ENCODE data around the gene NAP1L1.
A peak's percentile ranks its signal among the peaks of the same experiment; 100 is the strongest.

NAP1L1 gene

GRCh38 chr12:76040461-76040860 lies 44.0 kb downstream of the NAP1L1 start:
- no peak for DNase-seq (ENCODE audit: low read depth)

GRCh38 chr12:76038176-76038575 lies 46.3 kb downstream of the NAP1L1 start:
- DNase-seq (ENCODE audit: low read depth): no peak

DNA sequence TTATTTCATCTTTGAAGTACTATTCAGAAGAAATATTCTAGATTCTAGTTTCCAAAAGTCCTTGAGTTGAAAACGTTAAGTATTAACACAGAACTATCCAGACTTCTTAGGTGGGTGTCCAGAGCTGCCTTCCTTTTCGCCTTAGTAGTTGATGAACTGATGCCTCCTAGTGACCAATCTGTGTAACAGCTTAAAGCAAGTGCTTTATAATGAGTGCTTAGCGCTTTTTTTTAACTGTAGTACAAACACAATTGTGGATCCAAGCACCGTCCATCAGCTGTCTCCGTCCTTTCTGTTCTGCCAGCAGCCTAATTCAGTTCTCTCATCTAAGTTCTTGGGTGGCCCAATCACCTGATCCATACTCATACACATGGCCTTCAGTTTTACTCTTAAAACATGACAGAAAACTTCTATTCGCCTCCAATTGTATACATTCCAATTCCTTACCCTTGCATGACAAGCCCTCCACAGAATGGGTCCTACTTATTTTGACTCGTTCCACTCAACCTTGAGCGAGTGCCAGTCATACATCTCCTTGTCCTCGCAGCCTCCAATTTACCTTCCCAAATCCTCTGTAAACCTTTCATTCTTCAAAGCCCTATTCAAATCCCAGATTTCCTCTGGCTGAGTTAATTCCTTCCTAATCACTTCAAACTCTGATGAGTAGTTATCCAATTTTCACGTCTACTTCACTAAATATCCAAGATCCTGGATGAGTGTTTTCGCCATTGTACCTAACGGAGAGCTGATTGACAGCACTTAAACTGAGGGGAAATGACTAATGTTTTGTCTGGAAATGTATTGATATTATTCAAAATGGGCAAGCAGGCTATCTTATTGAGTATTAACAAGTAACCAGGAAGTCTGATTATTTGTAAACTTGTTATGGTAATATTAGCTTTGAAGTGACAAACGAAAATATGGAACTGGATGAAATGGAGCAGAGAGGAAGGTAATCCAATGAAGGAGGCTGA lies 47.1 kb downstream of the NAP1L1 start:
- peak; percentile 84 for DNase-seq (ENCODE audit: low read depth)

DNA sequence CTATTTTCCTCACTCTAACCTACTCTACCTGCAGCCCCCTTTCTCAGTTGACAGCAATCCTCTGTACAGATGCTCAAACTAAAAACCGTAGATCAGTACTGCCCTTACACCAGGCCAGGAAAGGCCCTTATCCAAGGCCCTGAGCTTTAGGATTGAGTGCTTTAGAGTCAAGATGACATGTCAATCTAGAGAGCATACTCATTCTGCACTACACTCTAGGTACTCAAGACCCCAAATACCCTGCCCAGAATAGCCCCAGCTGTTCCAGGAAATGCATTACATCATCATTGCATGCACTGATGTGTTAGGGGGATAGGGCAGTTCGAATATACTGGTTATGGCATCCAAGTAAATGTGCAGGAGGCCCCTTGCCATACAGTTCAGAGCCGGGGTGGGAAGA lies 49.4 kb downstream of the NAP1L1 start:
- no peak for DNase-seq (ENCODE audit: low read depth)

DNA sequence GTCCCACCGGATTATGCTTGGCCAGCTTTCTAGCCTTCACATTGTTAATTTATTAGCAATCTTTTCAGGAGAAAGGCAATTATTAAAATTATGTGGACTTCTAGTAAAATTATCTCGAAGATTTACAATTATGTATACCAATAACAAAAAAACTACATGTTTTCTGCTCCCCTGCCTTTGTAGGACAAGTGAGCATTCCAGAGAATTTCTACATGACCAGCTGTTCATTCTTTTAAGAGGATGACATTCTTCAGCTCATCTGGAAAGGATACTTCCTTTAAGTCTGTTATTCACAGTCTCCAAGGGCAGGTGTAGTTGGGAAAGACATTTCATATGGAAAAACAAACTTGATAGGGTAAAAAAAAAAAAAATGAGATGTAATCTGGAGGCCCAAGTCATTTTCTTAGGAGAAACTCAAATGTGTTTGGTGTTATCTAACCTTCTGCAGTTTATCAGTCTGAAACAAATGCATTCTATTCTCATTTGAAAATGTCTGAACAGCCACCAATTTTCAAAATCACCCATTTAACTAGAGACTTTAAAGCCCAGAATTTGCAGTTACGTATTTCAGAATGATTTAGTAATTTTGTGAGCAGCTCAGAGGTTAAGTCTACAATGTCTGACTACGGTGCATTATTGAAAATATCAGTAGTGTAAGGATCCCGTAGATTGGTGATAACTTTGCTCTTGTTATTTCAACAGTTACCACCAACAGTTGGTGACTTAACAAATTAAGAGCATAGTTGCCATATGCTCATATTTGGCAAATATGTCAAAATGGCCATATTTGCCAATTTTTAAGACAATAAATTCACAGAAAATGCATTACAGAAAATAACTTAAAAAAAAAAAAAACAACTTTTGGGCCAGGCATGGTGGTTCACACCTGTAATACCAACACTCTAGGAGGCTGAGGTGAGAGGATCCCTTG lies 51.1 kb downstream of the NAP1L1 start:
- peak; percentile 53 for DNase-seq (ENCODE audit: low read depth)

- peak; percentile 67 for DNase-seq (ENCODE audit: low read depth)
These were observed 52.2 kb downstream of the NAP1L1 start for GRCh38 chr12:76032043-76032981.

DNA sequence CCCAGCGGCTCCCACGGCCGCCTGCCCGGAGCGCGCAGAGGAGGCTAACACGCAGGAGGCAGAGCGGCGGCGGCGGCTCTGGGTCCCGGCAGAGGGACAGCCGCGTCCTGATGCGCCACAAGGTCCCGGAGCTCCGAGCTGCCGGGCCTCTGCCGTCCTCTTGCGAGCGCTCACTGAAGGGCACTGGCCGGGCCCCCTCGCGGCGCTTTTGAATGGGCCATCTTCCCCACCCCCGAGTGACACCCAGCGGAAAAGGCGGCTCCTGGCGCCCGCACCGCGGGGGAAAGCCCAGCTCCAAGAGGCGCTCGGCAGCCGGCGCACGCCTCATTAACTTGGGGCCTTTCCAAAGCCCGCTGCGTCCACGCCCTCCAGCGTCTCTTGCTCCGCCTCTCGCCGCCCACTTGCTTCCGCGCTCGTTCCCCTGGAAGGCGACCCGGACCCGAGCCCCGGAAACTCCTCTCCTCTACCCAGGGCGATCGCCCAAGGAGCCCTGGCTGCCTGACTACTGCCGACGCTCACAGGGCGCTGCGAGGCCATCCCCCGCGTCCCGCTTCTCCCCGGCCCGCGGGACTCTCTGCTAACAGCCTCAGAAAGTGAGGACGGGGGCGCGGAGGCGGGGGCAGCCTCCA lies 53.0 kb downstream of the NAP1L1 start, which contains the start of gene PHLDA1:
PHLDA1 (minus strand) TSS at position 363 of the 629 bp plus-strand sequence.
- peak; percentile 98 for DNase-seq (ENCODE audit: low read depth)

- DNase-seq (ENCODE audit: low read depth): no peak
These were observed 53.4 kb downstream of the NAP1L1 start for GRCh38 chr12:76031081-76031413.

DNA sequence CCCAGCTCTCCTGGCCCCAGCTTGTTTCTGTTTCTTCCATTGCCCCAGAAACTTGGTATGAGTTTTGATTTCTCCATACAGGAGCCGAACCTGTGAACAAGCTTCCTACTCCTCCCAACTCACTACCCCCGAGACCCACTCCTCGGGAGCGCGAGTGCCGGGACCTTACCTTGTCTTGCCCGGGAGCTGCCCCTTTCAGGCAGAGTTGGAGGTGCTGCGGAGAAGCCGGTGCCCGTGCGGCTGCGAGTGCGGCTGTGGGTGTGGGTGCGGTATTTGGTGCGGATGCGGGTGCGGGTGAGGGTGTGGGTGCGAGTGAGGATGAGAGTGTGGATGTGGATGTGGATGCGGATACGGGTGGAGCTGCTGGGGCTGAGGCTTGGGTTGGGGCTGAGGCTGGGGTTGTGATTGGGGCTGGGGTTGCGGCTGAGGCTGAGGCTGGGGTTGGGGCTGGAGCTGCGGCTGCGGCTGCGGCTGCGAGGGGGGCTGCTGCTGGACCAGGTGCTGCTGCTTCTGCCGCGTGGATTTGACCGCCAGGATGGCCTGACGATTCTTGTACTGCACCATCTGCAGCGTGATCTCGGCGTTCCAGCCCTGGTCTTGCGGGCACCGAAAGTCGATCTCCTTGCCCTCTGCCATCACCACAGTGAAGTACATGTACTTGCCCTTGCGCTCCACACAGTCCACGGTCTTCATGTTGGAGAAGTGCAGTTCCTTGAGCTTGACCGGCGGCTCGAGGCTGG lies 54.0 kb downstream of the NAP1L1 start:
- peak; percentile 64 for DNase-seq (ENCODE audit: low read depth)

DNA sequence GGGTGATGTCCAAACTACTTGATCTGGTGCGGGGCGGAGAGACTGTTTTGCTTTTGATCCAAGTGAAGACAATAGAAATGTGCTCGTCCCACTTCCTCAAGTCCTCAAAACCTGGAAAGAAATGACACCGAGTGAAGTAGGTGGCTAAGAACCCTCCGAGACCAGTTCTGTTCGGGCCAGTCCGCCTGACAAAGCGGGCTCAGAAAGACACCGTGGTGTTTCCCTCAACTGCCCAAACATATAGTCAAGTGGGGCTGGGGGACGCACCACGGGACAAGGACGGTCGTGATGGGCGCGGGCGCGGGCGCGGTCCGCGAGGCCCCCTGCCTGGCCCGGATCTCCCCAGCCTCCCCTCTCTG lies 54.5 kb downstream of the NAP1L1 start:
- DNase-seq (ENCODE audit: low read depth): peak; percentile 57

DNA sequence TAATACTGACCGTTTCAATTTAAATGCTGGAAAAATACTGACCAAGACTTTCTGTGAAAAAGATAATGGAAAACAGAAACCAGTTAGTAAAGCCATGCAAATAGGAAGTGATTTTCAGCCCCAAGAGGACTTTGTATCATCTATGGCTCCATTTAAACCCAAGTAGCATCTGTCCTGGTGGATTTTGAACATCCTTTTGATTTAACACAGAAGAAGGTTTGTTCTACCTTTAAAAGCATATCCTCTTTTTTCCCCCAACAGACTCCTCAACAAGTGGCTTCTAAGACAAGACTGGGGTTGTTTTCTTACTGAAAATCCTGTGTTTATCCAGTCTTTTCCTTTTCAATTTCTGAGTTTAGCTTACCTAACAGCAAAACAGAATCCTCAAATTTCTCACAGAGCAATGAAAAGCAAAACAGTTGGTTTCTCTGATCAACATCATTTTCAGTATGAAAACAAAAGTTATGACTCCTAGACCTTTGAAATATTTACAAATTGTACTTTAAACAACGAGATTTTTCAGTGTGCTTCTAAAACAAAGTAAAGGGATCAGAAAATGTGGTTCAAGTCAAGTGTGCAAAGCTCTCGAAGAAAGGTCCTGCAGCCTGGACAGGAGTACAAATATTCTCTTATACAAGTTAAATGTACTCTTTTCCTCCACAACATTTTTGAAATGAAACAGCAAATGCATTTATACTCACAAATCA lies 55.8 kb downstream of the NAP1L1 start:
- peak; percentile 29 for DNase-seq (ENCODE audit: low read depth)

DNA sequence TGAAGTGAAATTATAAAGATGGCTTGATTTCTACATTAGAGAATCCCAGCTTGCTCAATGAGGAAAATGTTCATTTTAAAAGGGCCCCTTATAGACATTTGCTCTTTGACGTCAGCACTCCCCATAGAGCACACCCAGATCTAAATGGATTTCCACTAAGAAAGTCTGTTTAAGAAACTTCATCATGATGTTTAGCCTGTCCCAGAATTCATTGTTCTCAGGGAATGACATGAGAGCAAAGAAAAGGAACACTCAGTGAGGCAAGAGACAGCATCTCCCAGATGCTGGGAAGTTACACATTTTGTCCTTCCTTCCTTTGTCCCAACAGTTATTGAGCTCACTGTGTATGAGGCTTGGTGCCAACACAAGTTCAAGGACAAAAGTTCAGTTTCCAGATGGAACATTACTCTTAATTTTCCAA lies 57.8 kb downstream of the NAP1L1 start:
- DNase-seq (ENCODE audit: low read depth): no peak

DNA sequence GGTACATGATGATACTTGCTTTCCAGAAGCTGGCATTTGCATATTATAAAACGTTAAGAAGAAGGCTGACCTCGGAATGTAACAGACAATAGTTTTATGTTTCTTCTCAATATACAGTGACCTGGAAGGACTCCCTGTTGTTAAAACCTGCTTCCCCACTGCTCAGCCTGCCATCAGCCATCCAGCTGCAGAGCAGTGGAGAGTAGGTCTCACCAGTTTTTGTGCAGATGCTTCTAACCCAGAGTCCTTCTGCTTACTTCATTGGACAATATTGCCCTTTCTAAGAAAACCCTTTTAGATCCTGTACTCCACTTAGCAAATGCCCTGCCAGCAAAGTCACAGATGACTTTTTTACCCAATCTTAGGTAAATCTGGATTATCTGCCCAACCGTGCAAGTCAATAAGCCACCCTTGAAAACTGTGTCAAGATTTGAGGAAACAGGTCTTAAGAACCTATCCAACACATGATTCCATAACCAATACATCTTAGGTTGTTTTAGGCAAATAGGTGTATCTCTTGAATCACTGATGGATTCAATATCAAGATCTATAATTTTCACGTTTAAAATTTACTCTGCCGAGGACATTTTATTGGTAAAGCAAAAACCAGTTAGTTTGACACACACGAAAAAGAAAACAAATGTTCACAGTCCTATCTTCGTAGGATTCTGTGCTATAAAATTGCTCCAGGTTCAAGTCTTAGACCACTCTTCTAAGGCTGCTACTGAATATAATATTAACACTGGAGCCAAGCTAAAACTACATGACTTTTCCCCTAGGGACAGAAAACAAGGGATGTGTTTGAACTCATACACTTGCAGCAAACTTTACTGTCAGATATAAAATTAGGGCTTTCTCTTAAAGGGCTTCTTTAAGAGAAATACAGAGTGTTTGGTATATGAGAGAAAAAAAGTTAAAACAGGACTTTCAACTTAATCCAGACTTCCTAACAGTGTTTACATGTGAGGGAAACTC lies 58.6 kb downstream of the NAP1L1 start:
- no peak for DNase-seq (ENCODE audit: low read depth)

DNA sequence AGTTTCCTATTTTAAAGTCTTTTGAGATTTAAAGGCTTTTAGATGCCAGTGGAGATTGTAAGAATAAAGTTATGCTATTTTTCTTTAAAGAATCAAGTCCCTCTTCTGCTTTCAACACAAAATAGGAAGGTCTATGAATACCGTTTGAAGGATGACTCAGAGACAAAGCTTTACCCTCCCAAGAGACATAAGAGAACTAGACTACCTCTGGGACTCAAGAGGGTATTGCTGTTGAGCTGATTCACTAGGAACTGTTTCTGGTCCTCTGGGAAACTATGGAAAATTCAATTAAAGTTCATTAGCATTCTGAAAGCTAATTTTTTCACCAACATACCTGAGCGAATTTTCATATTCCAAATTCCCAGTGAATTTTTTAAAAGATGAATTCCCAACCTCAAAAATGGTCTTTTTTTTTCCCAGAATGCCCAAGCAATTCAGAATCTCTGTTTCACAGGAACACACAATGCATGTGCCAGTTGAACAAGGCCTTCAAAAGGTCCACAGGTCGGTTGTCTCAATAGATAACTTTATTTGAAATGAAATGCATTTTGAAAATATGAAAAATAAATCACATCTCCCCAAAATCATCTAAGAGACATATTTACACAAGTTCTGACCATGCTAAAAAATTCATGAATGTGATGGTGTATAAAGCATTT lies 59.4 kb downstream of the NAP1L1 start:
- DNase-seq (ENCODE audit: low read depth): peak; percentile 76

DNA sequence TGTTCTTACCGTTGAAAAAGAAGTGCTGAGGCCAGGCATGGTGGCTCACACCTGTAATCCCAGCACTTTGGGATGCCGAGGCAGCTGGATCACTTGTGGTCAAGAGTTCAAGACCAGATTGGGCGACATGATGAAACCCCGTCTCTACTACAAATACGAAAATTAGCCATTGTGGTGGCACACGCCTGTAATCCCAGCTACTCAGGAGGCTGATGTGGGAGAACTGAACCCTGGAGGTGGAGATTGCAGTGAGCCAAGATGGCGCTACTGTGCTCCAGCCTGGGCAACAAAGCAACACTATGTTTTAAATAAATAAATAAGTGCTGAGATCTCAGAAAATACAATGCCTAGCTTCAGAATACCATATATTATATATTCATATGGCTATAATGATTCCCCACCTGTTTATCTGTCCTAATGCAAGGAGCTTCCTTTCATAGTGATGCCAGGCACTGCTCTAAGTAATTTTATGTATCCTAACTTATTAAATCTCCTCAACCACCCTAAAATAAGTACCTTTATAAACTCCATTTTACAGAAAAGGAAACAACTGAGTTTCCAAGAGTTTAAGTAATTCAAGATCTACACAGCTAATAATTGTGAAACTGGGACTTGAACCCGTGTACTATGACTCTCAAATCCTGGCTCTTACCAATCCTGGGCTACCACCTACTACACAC lies 60.2 kb downstream of the NAP1L1 start:
- DNase-seq (ENCODE audit: low read depth): no peak

GRCh38 chr12:76023069-76023690 lies 61.3 kb downstream of the NAP1L1 start:
- no peak for DNase-seq (ENCODE audit: low read depth)

DNA sequence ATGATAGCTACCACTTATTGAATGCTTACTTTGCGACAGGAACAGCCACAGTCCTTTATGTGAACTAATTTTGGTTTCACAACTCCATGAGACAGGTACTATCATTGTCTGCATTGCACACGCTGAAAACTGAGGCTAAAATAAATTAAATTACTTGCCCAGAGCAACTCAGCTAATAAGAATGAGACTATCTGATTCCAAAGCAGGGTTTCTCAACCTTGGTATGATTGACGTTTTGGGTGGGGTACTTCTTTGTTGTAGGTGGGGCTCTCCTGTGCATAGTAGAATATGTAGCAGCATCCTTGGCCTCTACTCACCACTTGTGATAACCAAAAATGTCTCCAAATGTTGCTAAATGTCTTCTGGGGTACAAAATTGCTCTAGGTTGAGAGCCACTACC lies 62.0 kb downstream of the NAP1L1 start:
- no peak for DNase-seq (ENCODE audit: low read depth)
